Activated CD8-positive, alpha-beta memory T cell treated with anti-CD3 and anti-CD28 coated beads for 24 hours (primary cell): ENCODE data around the gene CDON.
"Not testable (repeated sequence)": the region's sequence is repeated elsewhere in the genome, so short reads cannot be mapped to it uniquely, and the experiment has no call there.

Experiments
- DNase-seq: peaks from one replicate; pipeline ENCODE4 v3.0.0-alpha.2; 2020

CDON gene

DNA sequence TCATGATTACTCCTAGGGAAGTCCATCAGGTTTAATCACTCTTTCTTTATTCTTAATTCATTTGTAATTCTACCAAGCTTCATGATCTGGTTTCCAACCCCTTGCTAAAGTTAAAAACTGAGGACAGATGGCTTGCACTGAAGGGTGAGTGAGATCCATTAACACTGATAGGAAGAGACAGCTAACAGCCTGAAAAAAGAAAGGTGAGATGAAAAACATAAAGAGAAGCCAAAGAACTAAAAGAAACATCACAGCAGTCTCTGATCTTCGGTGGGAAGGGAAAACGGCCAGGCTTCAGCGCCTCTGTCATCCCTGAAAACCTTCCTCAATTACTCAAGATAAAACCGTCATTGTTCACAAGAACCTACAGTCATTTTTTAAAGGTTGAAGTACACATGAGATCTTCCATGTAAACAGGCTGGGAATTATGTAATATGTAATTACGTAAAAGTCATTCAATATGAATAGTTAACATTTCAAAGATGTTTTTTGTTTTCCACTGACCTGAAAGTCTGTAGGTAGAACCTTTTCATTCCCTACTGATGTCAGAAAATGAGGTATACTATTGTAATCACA, 75.5 kb downstream of the CDON start:
- DNase-seq: no peak

DNA sequence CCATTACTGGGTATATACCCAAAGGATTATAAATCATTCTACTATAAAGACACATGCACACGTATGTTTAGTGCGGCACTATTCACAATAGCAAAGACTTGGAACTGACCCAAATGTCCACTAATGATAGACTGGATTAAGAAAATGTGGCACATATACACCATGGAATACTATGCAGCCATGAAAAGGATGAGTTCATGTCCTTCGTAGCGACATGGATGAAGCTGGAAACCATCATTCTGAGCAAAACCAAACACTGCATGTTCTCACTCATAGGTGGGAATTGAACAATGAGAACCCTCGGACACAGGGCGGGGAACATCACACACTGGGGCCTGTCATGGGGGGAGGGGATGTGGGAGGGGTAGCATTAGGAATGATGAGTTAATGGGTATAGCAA, 76.7 kb downstream of the CDON start:
- DNase-seq: not testable (repeated sequence)

DNA sequence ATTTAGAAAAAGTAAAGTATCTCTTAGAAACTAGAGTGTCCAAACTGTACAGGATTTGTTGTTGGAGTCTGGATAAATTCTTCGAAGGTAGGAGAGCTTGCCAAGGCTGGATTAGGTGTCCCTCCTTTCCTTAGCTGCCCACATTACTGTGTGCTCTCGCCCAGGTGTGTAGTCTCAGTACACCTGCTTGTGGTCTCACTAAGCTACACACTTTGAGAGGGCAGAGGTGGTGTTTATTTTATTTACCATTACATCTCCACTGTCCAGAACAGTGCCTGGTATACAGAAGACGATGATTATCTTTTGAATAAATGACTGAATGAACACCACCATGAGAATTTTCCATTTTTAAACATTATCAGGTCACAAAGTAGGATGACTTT, 80.3 kb downstream of the CDON start:
- no peak for DNase-seq

DNA sequence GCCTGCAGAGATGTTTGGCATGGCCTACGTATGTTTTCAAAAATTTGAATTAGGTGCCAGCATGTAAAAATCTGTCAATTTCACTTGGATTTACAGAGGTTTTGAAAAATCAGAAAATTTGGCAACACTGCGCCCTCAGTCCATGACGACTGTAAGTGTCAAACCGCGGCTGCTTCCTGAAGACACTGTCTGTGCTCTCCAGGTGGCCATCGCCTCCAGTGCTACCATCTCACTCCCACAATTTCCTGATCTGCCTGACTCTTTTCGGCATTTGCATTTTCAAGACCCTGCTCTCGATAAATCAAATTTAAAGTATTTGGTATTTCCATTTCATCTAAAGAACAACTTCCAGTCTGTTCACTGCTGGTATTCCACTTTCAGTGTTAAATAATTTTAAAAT, 82.2 kb downstream of the CDON start:
- no peak for DNase-seq

DNA sequence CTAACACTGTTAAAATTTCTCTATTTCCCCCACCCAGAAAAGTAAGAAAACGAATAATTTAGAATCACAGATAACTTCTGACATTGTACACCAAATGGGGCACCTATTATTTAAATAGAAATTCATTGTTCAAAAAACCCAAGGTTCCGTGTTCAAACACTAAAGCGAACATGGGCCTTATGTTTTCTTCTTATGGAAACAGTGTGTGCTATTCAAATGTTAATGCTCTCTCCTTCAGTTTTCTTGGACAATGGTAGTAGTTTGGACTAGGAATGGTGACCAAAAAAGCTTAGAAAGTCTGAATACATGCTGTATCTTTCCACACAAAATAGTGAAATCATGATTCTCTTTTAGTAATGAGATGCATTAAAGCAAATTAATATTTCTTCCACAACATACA, 83.2 kb downstream of the CDON start:
- DNase-seq: no peak

DNA sequence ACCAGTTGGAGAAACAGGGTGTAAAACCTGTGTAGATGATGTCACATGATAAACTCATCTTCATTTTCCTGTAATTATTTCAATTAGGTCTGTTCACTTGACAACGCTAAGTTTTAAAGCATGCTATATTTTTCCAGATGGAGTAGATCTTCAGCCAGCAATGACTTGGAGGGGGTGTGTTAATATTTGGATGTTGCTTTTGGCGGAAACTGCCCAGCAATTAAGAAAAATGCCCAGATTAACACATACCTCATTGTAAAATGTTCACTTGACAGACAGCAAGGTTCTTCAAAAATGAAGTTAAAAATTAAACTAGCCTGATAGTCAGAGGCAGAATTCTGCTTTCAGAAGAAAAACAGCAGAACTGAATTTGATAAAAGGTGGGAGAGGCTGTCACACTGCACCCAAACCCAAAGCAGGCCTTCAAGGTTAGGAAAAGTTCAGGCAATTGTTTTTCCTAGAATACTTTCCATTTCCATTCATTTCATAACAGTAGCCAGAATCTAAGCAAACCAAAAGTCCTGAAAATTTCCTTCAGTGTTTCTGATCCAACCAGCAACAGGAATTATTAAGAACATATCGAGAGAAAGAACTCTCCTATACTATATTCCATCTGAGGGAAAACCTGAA, 83.8 kb downstream of the CDON start:
- no peak for DNase-seq

DNA sequence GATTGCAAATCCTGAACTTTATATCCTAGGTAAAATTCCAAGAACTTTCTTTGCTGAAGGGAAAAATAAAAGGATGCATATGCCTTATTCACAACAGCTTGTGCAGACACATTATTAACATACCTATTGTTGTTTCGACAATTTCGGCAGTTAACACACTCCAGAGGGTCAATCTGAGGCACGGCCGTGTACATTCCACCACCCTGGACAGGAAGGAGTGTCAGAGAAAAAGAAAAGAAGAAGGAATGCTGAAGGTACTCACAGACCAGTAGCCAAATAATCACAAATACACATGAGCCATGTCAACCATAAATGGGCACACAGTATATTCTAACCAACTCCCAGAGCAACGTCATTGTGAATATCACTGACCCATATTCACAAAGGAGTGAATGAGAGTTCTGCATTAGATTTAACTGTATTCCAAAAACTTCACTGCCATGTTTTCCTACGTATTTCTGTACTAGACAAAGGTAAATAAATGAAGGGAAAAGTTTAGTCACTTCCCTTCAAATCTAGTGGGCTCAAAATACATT, 84.4 kb downstream of the CDON start:
- no peak for DNase-seq

DNA sequence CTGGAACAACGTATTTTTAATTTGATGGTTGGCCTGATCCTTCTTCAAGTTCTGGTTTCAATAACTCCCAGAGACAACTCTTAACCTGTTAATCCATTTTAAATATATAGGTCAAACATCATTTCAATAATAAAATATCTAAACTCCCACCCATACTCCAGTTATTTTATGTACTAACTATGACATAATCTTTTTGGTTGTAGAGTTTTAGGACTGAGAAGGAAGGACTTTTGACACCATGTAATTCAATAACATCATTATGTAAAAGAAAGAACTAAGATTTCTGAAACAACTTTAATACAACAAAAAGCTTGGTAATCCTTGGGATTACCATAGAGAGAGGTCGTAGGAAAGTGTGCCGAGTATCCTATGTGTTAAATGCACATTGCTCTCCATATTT, 85.3 kb downstream of the CDON start:
- DNase-seq: no peak

DNA sequence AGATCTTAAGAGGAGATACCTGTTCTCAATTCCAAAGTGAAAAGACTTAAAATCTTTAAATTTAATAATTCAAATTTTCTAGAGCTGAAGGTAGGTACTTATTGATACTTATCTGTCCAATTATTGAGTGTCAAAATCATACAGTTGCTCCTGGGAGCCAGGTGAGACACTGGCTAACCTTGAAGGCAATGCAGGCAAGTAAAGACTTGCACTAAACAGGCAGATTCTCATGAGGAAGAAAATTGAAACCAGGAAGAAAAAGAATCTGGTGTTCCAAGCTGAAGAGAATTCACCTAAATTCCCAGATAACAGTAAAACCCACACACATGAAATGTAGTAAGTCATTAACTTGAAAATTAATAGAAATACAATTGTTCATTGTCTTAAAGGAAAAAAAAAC, 86.5 kb downstream of the CDON start:
- DNase-seq: no peak

DNA sequence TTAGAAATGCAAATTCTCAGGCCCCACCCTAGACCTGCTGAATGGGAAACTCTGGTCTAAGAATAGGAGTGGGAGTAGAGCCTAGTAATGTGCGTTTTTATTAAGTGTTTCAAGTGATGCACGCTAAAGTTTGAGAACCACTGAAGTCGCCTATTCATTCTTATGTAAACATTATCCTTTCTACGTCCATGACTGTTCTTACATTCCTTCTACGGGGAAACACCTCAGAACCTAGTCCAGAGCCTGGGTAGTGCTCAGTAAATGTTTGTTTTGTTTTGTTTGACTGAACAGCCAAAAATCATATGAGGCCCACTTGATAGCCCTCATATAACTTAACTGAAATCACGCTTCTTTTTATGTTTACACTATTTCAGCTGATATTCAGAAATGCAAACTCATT, 87.0 kb downstream of the CDON start:
- no peak for DNase-seq

DNA sequence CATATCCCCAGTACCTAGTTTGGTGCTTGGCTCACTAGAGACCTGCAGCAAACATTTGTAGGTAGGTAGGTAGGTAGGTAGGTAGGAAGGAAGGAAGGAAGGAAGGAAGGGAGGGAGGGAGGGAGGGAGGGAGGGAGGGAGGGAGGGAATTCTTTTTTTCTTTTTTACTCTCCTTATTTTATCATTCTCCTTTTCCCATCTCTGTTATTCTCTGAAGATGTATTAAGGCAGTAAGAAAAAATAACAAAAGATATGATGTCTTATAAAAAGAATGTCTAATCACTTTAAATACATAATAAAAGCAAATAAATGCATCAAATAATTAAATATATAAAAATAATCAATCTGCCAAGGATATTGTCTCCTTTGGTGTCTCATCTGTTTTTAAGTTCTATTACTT, 88.4 kb downstream of the CDON start:
- no peak for DNase-seq

DNA sequence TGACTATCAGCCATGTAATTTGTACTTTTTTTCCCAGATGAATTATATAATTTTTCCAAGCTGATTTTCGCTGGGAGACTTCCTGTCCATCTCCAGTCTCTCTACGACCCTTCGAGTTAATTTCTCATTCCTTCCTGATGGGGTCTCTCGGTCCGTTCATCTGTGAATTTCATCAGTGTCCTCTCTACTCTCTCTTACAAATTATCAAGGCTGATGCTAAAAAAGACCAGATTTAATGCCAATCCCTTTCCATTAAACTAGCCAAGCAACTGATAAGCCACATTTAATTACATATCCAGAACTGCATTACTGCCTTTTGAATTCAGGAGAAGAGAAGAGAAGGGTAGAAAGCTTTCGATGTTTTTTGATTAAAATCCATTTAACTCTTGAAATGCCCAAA, 91.0 kb downstream of the CDON start:
- DNase-seq: no peak

DNA sequence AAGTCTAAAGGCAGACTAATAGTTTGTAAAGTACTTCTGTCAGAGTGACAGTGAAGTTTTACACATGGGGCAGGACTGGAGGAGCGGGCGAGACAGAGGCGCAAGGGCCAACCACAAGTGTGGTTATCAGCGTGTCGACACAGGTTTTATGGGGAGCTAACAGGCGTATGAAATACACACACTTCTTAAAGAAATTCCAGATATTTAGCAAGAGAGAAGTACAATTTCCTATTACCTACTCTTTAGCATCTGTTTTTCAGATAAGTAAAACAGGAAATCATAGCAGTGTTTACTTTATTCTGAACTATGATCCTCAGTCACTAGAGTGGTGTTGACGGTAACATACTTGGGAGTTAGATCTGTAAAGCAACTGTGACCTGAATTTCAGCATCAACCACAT, 94.3 kb downstream of the CDON start:
- no peak for DNase-seq

DNA sequence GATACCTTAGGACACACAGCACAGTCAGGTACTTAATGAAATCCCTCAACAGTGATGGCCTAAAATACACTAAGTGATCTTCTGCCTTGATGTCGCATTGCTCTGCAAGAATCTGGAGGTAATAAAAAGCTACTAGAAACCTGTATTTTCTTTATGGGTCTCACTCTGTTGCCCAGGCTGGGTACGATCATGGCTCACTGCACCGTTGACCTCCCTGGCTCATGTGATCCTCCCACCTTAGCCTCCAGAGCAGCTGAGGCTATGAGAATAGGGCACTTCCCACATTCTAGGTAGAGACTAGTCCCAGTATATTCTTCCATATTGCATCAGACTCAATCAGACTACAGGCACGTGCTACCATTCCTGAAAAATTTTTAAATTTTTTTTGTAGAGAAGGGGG, 95.2 kb downstream of the CDON start:
- DNase-seq: no peak

DNA sequence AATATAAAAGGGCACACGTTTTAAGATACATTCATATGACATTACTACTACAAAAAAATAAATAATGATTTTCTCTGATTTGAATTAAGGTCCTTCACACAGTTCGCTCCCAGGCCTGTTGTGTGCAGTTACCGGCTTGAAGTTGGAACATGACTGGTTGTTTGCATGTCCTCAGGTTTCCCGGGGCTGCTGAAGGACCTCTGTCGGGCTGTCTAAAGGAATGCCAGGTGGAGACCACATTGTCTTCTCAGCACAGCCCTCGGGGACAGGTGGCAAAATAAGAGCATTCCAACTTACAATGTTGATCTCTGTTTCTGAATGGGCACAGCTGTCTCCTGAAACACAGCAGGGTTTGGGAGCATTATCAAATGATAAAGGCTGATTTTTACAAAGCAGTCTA, 101.9 kb downstream of the CDON start:
- DNase-seq: no peak

DNA sequence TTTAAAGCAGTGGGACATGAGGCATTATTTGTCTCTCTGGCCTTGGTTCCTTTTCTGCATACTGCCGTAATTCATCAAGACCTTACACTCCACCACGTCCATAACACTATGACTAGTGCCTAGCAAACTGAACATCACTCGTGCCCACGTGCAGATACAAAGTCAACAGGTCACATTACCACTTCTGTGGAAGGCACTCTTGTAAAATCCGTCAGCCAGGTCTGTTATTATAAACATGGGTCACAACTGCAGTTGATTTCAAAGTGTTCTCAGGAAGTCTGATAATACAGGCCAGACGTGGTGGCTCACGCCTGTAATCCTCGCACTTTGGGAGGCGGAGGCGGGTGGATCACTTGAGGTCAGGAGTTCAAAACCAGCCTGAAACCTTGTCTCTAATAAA, 102.7 kb downstream of the CDON start:
- no peak for DNase-seq

DNA sequence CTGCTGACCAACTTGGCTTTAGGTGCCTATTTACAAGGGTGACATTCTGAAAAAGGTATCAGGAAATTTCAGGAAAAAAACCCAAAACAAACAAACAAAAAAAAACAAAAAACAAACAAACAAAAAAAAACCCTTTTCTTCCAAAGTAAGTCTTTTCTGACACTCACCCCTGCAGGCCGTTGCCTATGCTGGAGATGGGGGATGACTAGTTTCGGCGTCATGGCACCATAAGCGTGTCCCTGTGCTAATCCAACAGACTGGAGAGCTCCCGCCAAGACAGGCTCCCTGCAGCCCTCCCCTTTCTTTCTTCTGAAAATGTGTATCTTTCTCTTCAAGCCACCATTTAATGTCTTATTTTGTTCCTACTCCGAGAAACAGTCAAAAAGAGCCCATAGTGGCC, 103.2 kb downstream of the CDON start:
- no peak for DNase-seq

DNA sequence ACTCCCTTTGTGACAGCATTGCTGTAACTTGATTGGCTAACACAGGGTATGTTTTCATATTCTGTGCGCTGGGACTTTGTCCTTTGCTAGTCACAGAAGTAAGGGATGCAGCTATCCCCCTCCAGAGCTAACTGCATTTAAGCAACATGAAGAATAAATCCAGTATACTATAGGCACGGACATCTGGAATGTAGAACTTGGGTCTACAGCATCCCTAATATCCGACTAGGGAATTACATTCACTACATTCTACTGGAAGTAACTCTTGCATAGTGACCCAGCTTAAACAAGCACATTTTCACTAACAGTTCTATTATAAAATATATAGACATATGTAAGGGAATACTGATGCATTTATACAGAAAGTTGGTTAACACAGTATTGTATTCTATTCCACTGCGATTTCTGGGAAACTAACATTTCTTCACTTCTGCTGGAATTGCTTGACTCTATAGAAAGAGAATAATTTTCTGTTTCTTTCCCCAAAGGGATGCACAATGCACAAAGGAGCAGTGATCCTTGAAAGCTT, 103.7 kb downstream of the CDON start:
- DNase-seq: no peak

DNA sequence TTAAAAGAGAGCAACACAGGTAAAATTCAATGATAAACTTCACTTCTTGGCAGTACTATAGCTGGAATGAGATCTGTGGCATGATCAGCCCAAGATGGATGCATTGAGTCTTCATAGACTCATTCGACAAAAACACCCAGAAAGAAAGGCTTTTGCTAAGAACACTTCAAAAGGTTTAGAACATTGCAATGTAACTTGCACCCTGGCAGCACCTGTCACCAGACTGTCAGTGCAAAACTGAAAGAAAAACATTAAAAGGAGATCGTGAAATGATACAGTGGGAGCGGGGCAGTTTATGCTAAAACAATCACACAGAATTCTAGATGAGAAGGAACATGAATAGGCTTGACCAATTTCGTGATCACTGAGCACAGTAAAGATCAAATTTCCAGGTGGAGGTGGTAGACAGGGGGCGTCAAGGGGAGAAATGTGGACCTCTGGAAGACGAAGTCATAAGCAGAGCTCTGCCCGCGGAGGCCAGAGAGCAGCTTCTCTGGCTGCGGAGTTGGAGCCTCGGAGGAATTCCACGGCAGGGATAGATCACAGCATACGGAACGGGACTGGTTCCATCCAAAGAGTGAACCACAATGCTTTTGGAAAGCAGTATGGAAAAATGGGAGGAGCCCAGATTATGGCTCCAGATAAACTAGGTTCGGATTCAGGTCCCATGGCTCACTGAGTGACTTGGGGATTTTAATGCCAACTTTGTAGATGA, 104.9 kb downstream of the CDON start:
- DNase-seq: no peak

DNA sequence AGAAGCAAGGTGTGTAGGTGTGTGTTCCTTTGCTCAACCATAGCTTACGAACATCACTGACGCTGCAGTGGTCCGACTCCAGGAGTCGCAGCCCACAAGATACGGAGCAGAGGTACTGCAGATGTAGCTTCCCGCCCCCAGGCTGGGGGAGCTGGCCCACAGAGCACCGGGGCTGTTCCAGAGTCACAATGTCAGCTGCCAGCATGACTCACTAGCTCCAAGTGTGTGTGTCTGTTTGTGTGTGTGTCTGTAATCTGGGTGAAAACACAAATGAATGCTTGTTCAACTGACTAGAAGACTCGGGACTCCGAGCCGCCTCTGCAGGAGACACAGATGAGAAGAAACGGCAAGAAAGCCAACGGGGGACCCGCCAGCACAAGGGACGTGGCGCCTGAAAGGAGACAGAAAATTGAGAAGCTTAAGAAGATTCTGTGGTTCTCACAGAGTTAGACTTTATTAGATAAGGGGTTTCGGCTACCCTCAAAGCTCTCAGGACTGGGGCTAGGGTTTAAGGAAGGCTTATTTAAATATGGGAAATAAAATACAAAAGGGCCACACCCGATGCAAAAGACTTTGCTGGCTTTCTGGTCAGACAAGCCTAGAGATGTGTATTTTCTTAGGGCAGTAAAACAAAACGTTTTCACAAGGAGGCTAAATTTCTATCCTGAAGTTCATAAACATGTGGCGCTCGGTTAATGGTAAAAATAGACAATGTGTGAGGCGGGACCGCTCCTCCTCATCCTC, 106.1 kb downstream of the CDON start:
- DNase-seq: no peak

DNA sequence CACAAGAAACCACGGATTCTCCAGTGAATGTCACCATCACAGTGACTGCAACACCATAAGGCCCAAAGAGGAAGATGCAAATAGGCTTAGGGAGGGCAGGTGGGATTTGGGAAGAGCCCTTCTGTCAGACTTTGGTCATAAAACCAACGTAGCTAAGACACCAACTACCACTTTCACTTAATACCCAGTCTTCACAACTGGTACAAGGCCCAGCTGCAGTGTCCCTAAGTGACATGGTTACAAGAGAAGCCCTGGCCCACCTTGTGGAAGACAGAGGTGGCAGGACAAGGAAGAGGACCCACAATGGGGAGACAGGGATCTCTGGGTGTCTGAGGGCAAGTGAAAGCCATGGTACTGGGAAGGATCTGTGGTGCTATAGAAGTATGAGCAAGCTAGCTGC, 106.8 kb downstream of the CDON start:
- DNase-seq: no peak

DNA sequence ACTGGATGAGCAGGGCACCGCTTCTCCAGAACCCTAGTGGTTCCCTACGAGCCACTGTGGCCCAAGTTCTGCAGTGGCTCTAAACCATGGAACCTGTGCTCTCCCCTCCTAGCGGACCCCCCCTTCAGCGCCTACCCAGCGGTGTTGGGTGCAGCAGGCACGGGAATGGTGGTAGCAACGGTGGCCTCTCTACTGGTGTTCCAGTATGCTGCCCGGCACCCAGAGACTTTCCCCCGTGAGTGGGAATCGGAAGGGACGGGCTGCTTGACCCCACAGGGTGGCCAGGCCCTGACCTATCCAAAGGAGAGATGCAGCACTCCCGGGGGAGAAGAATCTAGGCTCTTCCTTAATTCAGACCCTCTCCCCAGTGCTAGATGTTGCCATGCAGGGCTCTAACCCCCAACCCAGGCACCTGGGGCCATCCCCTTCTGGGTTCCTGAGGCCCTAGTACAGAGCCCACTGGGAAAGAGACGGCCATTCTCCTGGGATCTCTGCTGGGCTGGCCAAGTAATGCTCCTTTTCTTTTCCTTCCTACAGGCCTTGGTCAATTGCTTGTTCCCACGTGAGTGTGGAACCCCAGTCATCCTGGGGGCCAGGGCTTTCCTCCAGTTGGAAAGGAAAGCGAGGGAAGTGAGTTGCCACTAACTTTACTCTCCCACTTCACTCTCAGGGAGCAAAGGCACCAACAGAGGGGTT, 107.6 kb downstream of the CDON start:
- DNase-seq: no peak
